ENCODE results near the gene CALM3. TPM values are rescaled to one million over a fixed set of nuclear protein-coding genes. Genes with fewer than 3 reads are reported as not detected.

The CALM3 gene
- total RNA-seq, 1 experiment from 2014 or later, result 343 TPM

DNA sequence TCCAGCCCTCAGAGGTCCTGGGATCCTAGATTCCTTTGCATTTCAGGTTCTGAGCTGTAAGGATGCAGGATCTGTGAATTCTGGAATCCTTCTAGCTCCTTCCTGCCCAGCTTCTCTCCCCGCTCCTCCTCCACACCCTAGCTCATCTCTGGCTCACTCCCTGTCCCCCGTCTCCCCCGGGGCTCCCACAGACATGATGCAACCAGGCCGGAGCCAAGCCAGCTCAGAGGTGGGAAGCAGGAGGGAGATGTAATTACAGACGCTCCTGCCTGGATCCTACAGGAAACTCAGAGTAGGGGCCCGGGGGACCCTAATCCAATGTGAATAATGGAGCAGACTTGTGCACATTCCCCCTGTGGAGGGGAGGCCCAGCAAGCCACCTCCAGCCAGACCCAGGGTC lies 30.4 kb downstream of the CALM3 start:
- DNase-seq, result no peak
- H3K36me3 Mint-ChIP-seq (ENCODE audit: insufficient read depth in 1 of 3, low read depth in 3 of 3), result no peaks in the 10 kb centered on the region
- Histone ChIP-seq H3K27ac (ENCODE audit: insufficient read length, low read depth, low read length) (no peak overlapping the region), H3K4me1 (ENCODE audit: insufficient read depth, low read length) (peaks cover 7% of the 10 kb centered on the region; the same call in 1 of the 2 replicates), H4K91ac (ENCODE audit: insufficient read length, low read depth, low read length) (no peak overlapping the region), H2AFZ (ENCODE audit: low read length) (no peak overlapping the region), H4K8ac (replicated peaks; ENCODE audit: insufficient read length, low read depth, low read length) (no peak overlapping the region), H3K27me3 (ENCODE audit: insufficient read depth, low read length) (peaks cover 18% of the 10 kb centered on the region), H3K14ac (ENCODE audit: insufficient read depth, low read length) (no peak overlapping the region), H2BK5ac (ENCODE audit: insufficient read length, low read length) (no peak overlapping the region), H3K18ac (ENCODE audit: insufficient read length, low read depth, low read length) (no peak overlapping the region), H3K79me1 (ENCODE audit: insufficient read depth, low read depth, low read length, poor library complexity, severe bottlenecking) (no peaks in the 10 kb centered on the region), H3K4me2 (ENCODE audit: insufficient read depth, insufficient read length, low read length) (no peak overlapping the region), H3K79me2 (ENCODE audit: insufficient read depth, low read length) (no peaks in the 10 kb centered on the region), H2BK20ac (ENCODE audit: low read depth, low read length, poor library complexity, severe bottlenecking) (no peak overlapping the region), H3K23ac (ENCODE audit: insufficient read length, low read depth, low read length) (no peak overlapping the region), H2BK15ac (ENCODE audit: low read depth, low read length) (peak overlapping the region; percentile 20; the same call in 1 of the 2 replicates), H4K20me1 (ENCODE audit: control insufficient read depth, insufficient read depth, insufficient read length) (no peaks in the 10 kb centered on the region), H3K4ac (ENCODE audit: low read depth, low read length) (no peak overlapping the region), H2BK120ac (ENCODE audit: low read depth, low read length, poor library complexity, severe bottlenecking) (no peak overlapping the region), H4K5ac (ENCODE audit: insufficient read length, low read depth, low read length) (no peak overlapping the region), H3K9ac (ENCODE audit: extremely low read depth, insufficient read length, low read length) (no peak overlapping the region), H3K56ac (ENCODE audit: insufficient read length, low read depth, low read length) (no peak overlapping the region), H3T11ph (ENCODE audit: low read length) (no peak overlapping the region), H2BK12ac (ENCODE audit: insufficient read length, low read depth, low read length) (peak overlapping the region; percentile 26), H3K9me3 (ENCODE audit: control insufficient read depth, low read depth, low read length) (no peaks in the 10 kb centered on the region), H3K23me2 (ENCODE audit: insufficient read length, low read depth, low read length, poor library complexity, severe bottlenecking) (peaks cover 9% of the 10 kb centered on the region), H2AK5ac (ENCODE audit: insufficient read length, low read length) (no peak overlapping the region)
- H3K27me3 Mint-ChIP-seq (ENCODE audit: low read depth), result peaks cover 41% of the 10 kb centered on the region
- TF ChIP-seq, protein P1, sequence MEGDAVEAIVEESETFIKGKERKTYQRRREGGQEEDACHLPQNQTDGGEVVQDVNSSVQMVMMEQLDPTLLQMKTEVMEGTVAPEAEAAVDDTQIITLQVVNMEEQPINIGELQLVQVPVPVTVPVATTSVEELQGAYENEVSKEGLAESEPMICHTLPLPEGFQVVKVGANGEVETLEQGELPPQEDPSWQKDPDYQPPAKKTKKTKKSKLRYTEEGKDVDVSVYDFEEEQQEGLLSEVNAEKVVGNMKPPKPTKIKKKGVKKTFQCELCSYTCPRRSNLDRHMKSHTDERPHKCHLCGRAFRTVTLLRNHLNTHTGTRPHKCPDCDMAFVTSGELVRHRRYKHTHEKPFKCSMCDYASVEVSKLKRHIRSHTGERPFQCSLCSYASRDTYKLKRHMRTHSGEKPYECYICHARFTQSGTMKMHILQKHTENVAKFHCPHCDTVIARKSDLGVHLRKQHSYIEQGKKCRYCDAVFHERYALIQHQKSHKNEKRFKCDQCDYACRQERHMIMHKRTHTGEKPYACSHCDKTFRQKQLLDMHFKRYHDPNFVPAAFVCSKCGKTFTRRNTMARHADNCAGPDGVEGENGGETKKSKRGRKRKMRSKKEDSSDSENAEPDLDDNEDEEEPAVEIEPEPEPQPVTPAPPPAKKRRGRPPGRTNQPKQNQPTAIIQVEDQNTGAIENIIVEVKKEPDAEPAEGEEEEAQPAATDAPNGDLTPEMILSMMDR (conservative IDR thresholded peaks at IDR 0.05), result no peak
- no CpG with 5 or more reads among the region's 6 CpGs for WGBS (ENCODE audit: extremely low coverage, insufficient read length, low lambda C conversion rate)
- H3K4me3 Mint-ChIP-seq, result no peak overlapping the region
- no peak overlapping the region for H3K27ac Mint-ChIP-seq
- H3K9me3 Mint-ChIP-seq, result no peaks in the 10 kb centered on the region; a peak in 1 of 5 replicates
- H3K4me1 Mint-ChIP-seq, result peaks cover 22 to 30% of the 10 kb centered on the region in 2 experiments

Measured in H9 (cell line).